Hypothalamus (tissue), 51 donors: ENCODE measurements around the gene SYT14.
"Not testable (repeated sequence)": the region's sequence is repeated elsewhere in the genome, so short reads cannot be mapped to it uniquely, and the experiment has no call there.

ENCODE experiments used
- DNase-seq, 51 donors: peaks; one replicate each; lab custom pipeline; 2025; lab: John Stamatoyannopoulos, UW

SYT14 gene

DNA sequence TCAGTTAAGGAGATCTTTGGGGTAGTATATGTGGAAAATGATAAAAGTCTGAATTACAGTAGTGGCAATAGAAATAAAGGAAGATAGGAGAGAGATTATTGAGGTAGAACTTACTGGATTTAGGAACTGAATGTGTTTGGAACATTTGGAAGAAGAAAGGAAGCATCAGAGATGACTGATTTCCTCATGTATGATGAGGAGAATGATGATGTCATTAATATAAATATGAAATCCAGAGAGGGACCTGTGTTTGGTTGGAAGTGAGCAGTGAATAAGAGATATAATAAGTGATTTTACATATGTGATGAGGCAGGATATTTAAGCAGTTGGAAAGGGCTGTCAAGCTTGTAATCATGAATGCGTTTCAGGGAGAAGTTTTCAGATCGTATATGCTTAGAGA is 86.3 kb downstream of the SYT14 start:
- DNase-seq, result no peak

GRCh38 chr1:210024996-210025395 is 87.0 kb downstream of the SYT14 start:
- no peak for DNase-seq

GRCh38 chr1:210025870-210026269 is 87.9 kb downstream of the SYT14 start:
- DNase-seq, result no peak

GRCh38 chr1:210027994-210028393 is 90.0 kb downstream of the SYT14 start:
- no peak for DNase-seq

- DNase-seq, result no peak
Measured at GRCh38 chr1:210031473-210031872, 93.5 kb downstream of the SYT14 start.

- no peak for DNase-seq
Measured at GRCh38 chr1:210043058-210043457, 105.0 kb downstream of the SYT14 start.

- DNase-seq, result no peak
Measured at GRCh38 chr1:210049616-210050015, 111.6 kb downstream of the SYT14 start.

DNA sequence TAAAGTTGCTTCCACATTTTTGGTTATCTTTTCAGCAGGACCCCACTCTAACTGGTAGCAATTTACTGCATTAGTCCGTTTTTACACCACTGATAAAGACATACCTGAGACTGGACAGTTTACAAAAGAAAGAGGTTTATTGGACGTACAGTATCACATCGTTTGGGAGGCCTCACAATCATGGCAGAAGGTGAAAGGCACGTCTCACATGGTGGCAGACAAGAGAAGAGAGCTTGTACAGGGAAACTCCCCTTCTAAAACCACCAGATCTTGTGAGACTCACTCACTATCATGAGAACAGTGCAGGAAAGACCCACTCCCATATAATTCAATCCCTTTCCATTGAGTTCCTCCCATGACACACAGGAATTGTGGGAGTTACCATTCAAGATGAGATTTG is 112.5 kb downstream of the SYT14 start:
- not testable (repeated sequence) for DNase-seq

- DNase-seq, result no peak
Measured at GRCh38 chr1:210053126-210053525, 115.1 kb downstream of the SYT14 start.

DNA sequence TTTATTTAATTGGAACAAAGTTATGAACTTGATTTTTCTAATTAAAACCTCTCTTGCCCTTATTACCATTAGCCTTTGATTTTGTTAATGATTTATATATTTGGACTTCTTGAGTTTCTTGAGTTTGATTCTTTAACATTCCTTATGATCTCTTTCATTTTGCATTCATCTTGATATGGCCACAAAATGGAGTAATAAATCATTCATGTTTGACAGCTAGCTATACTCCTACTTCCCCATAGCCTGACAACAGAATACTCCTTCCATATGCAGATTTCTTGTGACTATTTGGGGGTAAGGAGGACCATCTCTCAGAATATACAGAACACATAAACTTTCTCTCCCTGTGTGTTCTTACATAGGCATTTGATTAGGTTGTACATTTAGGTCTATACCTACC is 119.6 kb downstream of the SYT14 start:
- DNase-seq, result no peak

GRCh38 chr1:210061992-210062391 is 124.0 kb downstream of the SYT14 start:
- no peak for DNase-seq

GRCh38 chr1:210070531-210070930 is 132.5 kb downstream of the SYT14 start:
- DNase-seq, result no peak

DNA sequence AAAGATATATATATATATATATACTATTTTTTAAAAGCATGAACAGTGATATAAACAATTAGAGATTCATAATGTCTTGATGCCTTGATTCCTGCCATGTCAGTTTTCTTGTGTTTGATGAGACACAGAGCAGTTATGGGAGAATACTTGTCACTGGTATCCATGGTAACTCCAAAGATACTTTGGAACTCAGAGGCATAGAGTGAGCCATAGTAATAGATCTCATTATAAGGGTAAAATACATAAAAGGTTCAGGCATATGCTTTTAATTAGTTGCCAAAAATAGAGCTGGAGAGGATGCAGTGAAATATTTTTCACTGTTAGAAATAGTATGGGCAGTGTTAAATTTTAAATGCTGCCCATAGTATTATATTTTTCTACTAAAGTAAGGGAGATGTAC is 134.1 kb downstream of the SYT14 start:
- no peak for DNase-seq

GRCh38 chr1:210072896-210073504 is 135.0 kb downstream of the SYT14 start:
- no peak for DNase-seq

- no peak for DNase-seq
Measured at GRCh38 chr1:210074904-210075303, 136.9 kb downstream of the SYT14 start.

DNA sequence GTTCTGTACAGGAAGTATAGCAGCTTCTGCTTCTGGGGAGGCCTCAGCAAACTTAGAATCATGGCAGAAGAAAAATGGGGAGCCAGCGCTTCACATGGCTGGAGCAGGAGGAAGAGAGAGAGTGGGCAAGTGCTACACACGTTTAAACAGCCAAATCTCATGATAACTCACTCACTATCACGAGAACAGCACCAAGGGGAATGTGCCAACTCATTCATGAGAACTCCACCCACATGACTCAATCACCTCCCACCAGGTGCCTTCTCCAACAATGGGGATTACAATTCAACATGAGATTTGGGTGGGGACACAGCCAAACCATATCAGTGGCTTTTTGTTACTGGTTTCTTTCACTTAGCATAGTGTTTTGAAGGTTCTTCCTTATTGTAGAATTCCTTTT is 138.6 kb downstream of the SYT14 start:
- no peak for DNase-seq

DNA sequence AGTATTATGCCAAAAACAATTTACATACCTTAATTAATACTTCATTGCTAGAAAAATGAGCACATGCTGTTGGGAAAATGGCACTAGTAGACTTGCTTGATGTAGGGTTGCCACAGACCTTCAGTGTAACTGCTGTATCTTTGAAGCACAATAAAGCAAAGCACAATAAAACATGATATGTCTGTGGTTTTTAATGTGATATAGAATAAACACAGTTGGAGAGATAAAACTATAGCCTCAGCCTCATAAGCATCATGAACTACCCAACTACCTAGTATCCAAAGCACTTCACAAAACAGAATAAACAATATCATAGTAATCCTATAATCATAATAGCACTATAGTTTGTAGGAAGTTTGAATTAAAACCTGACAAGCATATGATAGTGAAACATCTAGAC is 143.5 kb downstream of the SYT14 start:
- no peak for DNase-seq

DNA sequence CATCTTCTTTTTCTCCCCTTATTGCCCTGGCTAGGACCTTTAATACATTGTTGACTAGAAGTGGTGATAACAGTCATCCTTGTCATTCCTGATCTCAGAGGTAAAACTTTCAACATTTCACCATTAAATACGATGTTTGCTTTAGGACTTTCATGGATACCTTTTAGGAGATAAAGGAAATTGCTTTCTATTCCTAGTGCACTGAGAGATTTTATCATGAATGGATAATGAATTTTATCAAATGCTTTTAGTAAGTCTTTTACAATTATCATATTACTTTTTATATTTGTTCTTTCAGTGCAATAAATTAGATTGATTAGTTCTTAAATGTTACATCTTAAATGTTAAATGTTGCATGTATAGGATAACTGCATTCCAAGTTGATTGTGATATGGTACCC is 147.3 kb downstream of the SYT14 start:
- no peak for DNase-seq

DNA sequence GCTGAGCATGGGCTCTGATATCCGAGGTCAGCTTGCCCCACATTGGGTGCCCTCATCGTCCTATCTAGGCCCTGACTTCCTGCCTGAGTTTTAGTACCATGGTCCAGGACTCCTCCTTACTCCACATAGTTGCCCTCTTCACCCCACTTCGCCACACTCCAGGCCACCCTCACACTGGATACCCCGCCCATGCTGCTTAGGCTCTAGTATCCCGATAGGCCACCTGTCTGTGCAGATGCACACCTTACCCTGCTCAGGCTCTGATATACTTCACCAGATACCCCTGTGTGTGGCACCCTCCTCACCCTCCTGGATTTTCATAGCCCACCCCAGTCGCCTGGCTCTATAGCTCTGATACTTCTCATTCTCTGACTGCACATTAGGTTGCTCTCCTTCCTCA is 149.0 kb downstream of the SYT14 start:
- no peak for DNase-seq

- DNase-seq, result no peak
Measured at GRCh38 chr1:210089855-210090254, 151.8 kb downstream of the SYT14 start.

- no peak for DNase-seq
Measured at GRCh38 chr1:210092366-210092765, 154.3 kb downstream of the SYT14 start.

GRCh38 chr1:210093461-210093860 is 155.4 kb downstream of the SYT14 start:
- no peak for DNase-seq

GRCh38 chr1:210098356-210098755 is 160.3 kb downstream of the SYT14 start:
- no peak for DNase-seq
